ENCODE measurements around the gene SLC12A6.

Gene SLC12A6

DNA sequence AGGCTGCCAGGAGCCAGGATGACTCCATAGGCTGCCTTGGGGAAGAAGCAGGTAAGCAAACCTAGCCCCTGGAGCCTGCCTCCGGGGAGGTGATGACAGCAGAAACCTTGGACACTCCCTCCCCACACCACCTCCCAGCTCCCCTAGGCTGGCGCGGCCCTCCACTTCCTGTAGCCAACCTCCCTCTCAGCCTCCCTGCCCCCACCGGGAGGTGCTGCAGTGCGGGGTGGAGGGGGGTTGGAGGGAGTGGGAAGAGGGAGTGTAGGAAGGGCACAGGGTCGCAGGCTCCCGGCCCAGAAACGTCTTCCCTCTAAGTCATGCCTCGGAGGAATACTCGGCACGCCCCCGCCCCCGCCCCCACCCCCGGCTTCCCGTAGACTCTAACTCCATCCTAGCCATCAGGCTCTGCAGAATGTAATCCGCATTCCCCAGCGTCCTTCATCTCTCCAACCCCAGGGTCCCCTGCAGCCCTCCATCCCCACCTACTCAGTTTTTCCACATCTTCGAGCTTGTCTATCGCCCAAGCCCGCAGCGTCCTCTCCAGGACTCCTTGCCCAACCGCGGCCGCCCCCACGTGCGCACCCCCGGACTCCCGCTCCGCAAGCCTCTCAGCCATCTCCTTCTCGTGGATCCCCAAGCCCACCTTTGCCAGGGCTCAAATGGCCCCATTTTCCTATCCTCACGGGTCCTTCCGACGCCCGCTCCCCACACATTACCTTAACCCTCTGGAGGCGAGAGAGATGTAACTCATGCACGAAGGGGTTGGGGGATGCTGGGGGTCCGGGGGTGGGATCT, 28.9 kb upstream of the SLC12A6 start:
- TF ChIP-seq, protein P1, sequence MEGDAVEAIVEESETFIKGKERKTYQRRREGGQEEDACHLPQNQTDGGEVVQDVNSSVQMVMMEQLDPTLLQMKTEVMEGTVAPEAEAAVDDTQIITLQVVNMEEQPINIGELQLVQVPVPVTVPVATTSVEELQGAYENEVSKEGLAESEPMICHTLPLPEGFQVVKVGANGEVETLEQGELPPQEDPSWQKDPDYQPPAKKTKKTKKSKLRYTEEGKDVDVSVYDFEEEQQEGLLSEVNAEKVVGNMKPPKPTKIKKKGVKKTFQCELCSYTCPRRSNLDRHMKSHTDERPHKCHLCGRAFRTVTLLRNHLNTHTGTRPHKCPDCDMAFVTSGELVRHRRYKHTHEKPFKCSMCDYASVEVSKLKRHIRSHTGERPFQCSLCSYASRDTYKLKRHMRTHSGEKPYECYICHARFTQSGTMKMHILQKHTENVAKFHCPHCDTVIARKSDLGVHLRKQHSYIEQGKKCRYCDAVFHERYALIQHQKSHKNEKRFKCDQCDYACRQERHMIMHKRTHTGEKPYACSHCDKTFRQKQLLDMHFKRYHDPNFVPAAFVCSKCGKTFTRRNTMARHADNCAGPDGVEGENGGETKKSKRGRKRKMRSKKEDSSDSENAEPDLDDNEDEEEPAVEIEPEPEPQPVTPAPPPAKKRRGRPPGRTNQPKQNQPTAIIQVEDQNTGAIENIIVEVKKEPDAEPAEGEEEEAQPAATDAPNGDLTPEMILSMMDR (IDR thresholded peaks at IDR 0.05): no peak

DNA sequence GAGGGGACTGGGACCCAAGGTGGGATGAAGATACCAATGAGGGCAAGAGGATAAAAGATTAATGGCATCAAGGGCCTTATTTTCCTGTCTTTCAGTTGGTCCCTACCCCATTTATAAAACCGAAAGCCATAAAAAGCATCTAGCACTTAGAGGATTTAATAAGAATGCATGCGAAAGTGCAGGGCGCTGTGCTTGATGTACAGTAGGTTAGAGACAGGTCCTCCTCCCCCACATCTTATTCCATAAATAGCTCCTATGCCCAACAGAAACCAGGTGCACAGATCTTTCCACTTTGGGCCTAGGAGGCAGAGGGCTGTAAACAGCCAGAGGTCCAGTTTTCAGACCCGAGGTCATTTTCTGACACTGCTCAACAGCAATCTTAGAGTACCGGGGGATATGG, 28.3 kb upstream of the SLC12A6 start:
- TF ChIP-seq, protein P1 (IDR thresholded peaks at IDR 0.05): no peak

- TF ChIP-seq, protein P1 (IDR thresholded peaks at IDR 0.05): no peak
Observed at GRCh38 chr15:34365091-34365825, 27.7 kb upstream of the SLC12A6 start.

- TF ChIP-seq, protein P1 (IDR thresholded peaks at IDR 0.05): no peak
Observed at GRCh38 chr15:34364041-34364440, 26.5 kb upstream of the SLC12A6 start.

DNA sequence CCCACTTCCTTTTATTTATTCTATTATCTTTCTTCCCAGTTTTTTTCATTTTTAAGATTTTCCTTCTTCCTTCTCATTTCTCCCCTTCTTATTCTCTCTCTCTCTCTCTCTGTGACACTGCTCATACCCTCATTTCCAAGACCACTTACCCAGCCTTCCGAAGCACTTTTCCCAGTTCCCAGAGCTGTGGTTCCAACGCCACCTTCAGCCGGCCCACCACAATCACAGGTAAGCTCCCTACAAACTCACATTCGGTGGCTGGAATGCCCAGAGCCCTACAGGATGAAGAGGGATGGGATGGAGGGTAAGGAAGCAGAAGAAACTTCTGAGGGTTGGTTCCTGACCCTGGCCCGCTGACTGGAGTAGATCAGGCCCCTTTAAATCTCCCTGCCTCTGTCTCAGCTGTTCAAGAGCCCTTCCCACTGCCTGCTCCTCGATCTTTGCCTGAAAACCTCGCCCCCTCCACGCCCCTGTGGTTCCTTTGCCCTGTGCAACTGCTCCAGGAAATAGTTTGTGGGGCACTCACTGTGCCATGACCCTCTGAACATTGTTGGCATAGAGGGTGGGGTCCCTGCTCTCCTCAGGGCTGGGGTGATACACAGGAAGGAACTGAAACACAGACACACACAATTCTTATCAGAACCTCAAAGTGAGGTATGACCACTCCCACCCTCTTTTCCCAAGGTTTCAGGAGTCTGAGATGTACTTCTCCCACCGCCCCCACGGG, 24.6 kb upstream of the SLC12A6 start:
- TF ChIP-seq, protein P1 (IDR thresholded peaks at IDR 0.05): no peak

GRCh38 chr15:34361278-34361677, 23.7 kb upstream of the SLC12A6 start:
- TF ChIP-seq, protein P1 (IDR thresholded peaks at IDR 0.05): no peak

- TF ChIP-seq, protein P1 (IDR thresholded peaks at IDR 0.05): no peak
Observed at GRCh38 chr15:34360298-34360697, 22.7 kb upstream of the SLC12A6 start.
